Upper lobe of left lung (tissue), 6 donors: ENCODE measurements around the gene SNAI3. TPM values are rescaled to one million over a fixed set of nuclear protein-coding genes. Genes with fewer than 3 reads are reported as not detected.

Source experiments
- ATAC-seq, 2 donors: fragments of 200-7000 bp; cut with Tn5 transposase; one replicate each; pipeline ENCODE4 v1.9.1; 2022; ENCODE audit warnings: mild to moderate bottlenecking in 2 of 2, moderate library complexity in 2 of 2; ENCODE audit not compliant: low FRiP score in 2 of 2
- DNase-seq, 2 donors: peaks; one replicate each; pipeline ENCODE4 v3.0.0-alpha.2; 2019 to 2020
- H3K27ac ChIP-seq, 4 donors: fragments of 200-600 bp; sonication (generic); one replicate each; pipeline ENCODE4 v1.5.1; 2016 to 2019
- H3K27me3 ChIP-seq, 4 donors: fragments of 200-600 bp; sonication (generic); one replicate each; pipeline ENCODE4 v1.5.1; 2017 to 2019
- H3K36me3 ChIP-seq, 4 donors: fragments of 200-600 bp; sonication (generic); one replicate each; pipeline ENCODE4 v1.5.1; 2016 to 2019
- H3K4me1 ChIP-seq, 4 donors: fragments of 200-600 bp; sonication (generic); one replicate each; pipeline ENCODE4 v1.5.1; 2018 to 2019
- H3K4me3 ChIP-seq, 4 donors: fragments of 200-600 bp; sonication (generic); one replicate each; pipeline ENCODE4 v1.5.1; 2017 to 2019; ENCODE audit warnings: mild to moderate bottlenecking in 2 of 4, moderate library complexity in 1 of 4
- H3K9me3 ChIP-seq, 4 donors: fragments of 200-600 bp; sonication (generic); one replicate each; pipeline ENCODE4 v1.5.1; 2018 to 2019
- EP300 ChIP-seq, 4 donors: sonication (generic); formaldehyde crosslinking; IDR thresholded peaks; one replicate each; pipeline ENCODE4 v1.5.1; 2017; ENCODE audit warnings: antibody characterized with exemption in 4 of 4, control low read depth in 2 of 4
- POLR2A ChIP-seq, 4 donors: fragments of 450-650 bp; IDR thresholded peaks; one replicate each; pipeline ENCODE4 v1.5.1; 2016 to 2017; ENCODE audit warnings: antibody characterized with exemption in 4 of 4, mild to moderate bottlenecking in 2 of 4
- POLR2AphosphoS5 ChIP-seq, 2 donors: sonication (generic); formaldehyde crosslinking; IDR thresholded peaks; one replicate each; pipeline ENCODE4 v1.5.1; 2017; ENCODE audit warnings: antibody characterized with exemption in 2 of 2
- WGBS, 2 donors: methylation state at CpG; one replicate each; pipeline ENCODE4 v1.1.5; 2017 to 2018; 5-methylcytosine and 5-hydroxymethylcytosine counted together
- total RNA-seq, 6 donors: library from RNA; depleted of rRNA in 4 of 6; stranded (reverse); fragments of >200 nt in 4 of 6; gene quantifications; one replicate each; pipeline versions ENCODE4 v1.1.0 to v1.2.1, GENCODE V29; 2016 to 2021
- TF ChIP-seq, protein P1 (sequence below), 6 experiments: fragments of 450-650 bp in 4 of 6; fragments of 200-600 bp in 2 of 6; sonication (generic) in 2 of 6; IDR thresholded peaks; one replicate each; pipeline ENCODE4 v1.5.1; 2016 to 2019; ENCODE audit warnings: antibody characterized with exemption in 6 of 6
- donor health status: DM: no; HTN: no; CAD: no; lungs with moderate emphysema.
- donor health status: DM: no; HTN: yes; CAD: no; lungs with severe emphysema.

Gene SNAI3
- total RNA-seq, 6 donors from 2014 or later: 0.78 to 8.1 (median 7.0) TPM; not detected in 1

DNA sequence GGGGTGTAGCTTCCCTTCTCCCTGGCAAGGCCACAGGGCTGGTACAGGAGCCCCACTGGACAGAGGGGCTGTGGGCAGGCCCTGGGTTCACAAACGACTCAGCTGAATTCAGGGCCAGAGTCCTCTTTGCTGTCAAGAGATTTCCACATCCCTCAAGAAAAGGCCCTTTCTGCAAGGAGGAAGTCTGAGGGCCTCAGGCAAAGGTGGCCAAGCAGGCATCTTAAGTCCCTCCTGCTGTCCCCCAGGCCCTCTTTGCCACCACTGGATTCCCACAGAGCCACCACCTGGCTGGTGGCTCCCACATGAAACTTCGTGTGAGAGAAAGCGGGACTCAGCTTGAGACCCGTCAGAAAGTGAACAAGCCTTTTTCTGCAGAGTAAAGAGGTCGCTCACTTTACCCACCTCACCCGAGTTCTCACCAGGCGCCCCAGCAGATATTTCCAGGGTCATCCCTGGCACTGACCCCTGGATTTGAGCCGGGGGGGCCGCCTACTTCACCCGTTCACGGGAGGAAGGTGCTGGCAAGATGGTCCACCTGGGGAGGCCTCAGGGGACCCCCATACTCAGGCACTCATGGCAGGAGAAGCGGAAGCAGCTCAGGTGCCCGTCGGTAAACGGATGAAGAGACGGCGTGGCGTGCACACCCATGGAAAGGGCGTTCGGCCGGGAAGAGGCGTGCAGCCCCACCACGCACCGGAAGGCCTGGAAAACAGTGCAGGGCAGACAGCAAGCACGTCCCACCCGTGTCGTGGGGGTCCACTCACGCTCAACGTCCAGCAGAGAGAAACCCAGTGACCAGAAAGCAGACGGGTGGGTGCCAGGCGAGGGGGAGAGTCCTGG lies 16.3 kb upstream of the SNAI3 start:
- Histone ChIP-seq H3K27ac (peak overlapping the region; percentile 87 to 96 (median 92)), H3K4me1 (peaks cover 70 to 91% (median 72%) of the 10 kb centered on the region in 4 donors), H3K27me3 (no peaks in the 10 kb centered on the region), H3K4me3 (peak overlapping the region in 3 of 4 donors; percentile 23 to 98 (median 33)), H3K36me3 (peaks cover 8 to 29% (median 22%) of the 10 kb centered on the region in 4 donors), H3K9me3 (no peaks in the 10 kb centered on the region)
- ATAC-seq (no peak), DNase-seq (peak in 1 of 2 donors; percentile 43)
- no peak for TF ChIP-seq POLR2A (IDR thresholded peaks at IDR 0.05)
- TF ChIP-seq EP300 (IDR thresholded peaks at IDR 0.05): no peak
- no peak for TF ChIP-seq POLR2AphosphoS5 (IDR thresholded peaks at IDR 0.05)
- TF ChIP-seq, protein P1, sequence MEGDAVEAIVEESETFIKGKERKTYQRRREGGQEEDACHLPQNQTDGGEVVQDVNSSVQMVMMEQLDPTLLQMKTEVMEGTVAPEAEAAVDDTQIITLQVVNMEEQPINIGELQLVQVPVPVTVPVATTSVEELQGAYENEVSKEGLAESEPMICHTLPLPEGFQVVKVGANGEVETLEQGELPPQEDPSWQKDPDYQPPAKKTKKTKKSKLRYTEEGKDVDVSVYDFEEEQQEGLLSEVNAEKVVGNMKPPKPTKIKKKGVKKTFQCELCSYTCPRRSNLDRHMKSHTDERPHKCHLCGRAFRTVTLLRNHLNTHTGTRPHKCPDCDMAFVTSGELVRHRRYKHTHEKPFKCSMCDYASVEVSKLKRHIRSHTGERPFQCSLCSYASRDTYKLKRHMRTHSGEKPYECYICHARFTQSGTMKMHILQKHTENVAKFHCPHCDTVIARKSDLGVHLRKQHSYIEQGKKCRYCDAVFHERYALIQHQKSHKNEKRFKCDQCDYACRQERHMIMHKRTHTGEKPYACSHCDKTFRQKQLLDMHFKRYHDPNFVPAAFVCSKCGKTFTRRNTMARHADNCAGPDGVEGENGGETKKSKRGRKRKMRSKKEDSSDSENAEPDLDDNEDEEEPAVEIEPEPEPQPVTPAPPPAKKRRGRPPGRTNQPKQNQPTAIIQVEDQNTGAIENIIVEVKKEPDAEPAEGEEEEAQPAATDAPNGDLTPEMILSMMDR (IDR thresholded peaks at IDR 0.05): no peak
- WGBS, 2 donors: 77 to 84% methylated on average over 3 to 30 of the region's 31 CpGs

DNA sequence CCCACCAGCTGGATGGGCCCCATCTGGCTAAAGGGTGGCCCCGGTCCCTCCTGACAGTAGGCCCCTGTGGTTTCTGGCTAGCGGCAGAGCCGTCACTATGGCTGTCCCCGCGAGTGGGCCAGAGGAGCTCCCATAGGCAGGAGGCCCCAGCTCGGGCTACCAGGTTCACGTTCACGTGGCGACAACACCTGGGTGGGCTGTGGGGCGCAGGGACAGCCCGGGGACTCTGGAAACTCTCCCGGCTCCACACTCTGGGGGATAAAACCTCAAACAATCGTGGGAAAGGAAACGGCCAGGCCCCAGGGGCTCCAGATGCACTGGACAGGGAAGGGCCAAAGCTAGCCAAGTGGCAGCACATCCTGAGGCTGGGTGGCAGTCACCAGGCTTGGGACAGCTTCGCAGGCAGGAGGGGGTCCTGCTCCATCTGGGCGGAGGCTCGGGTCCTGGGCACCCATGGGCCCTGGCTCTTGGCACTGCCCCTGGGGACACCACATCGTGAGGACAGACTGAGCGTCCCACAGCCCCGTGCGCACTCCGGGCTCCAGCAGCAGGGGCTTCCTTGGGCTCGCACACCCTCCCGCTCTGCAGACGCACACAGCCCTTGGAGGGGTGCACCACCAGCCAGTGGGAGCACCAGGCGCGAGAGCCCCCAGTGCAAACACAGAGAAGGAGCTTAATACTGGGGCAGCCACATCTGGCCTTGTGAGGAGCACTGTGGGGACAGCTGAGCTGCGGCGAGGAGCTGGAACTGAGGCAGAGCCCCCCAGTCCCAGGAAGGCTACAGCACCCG lies 15.5 kb upstream of the SNAI3 start:
- ATAC-seq (no peak), DNase-seq (peak in 1 of 2 donors; percentile 75)
- Histone ChIP-seq H3K27me3 (no peaks in the 10 kb centered on the region), H3K4me3 (peak overlapping the region in 3 of 4 donors; percentile 17 to 98 (median 35)), H3K27ac (peak overlapping the region; percentile 87 to 96 (median 92)), H3K4me1 (peaks cover 61 to 90% (median 69%) of the 10 kb centered on the region in 4 donors), H3K9me3 (no peaks in the 10 kb centered on the region), H3K36me3 (peaks cover 12 to 37% (median 30%) of the 10 kb centered on the region in 4 donors)
- TF ChIP-seq POLR2AphosphoS5 (IDR thresholded peaks at IDR 0.05): no peak
- TF ChIP-seq POLR2A (IDR thresholded peaks at IDR 0.05): no peak
- TF ChIP-seq, protein P1 (IDR thresholded peaks at IDR 0.05): no peak
- no peak for TF ChIP-seq EP300 (IDR thresholded peaks at IDR 0.05)
- WGBS, 2 donors: 48 to 81% methylated on average over 14 to 20 of the region's 30 CpGs

DNA sequence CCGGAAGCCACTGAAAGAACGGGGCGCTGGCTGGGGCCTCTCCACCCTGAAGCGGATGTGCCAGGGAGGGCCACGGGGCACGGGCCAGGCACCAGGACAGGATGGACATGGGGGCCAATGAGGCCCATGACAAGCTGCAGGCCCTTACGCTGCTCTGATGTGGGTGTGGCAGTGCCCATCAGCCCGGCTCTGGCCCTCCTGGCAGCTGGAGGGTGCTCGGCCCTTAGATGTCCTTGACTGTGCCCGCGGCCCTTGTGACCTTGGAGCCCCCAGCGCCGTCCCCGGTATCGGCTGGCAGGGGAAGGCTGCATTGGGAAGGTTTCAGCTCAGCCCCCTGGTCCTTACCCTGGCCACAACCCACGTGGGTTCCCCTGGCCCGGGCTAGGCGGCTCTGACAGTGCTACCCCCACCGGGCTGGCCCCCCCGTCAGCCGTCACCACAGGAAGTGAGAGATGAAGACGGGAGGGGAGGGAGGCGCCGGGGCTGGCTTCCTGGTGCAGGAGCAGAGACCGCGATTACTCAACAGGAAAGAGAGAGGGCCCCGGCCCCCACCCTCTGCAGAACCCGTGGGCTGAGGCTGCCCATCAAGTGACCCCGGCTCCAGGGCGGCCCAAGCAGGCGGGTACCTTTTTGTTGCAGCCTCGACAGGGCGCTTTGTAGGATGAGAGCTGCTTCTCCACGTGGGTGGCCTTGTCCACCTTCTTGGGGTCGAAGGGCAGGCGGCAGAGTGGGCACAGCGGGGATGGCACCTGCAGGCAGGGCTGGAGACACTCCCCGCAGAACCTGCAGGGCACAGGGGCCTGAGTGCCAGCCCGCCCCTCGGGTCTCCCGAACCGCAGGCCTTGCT lies 14.6 kb upstream of the SNAI3 start:
- Histone ChIP-seq H3K4me1 (peaks cover 60 to 87% (median 67%) of the 10 kb centered on the region in 4 donors), H3K9me3 (no peaks in the 10 kb centered on the region), H3K27ac (peak overlapping the region; percentile 87 to 96 (median 92)), H3K36me3 (peaks cover 12 to 45% (median 37%) of the 10 kb centered on the region in 4 donors), H3K4me3 (peak overlapping the region in 3 of 4 donors; percentile 17 to 98 (median 35)), H3K27me3 (no peaks in the 10 kb centered on the region)
- 32 to 44% methylated on average over 24 to 32 of the region's 42 CpGs for WGBS, 2 donors
- TF ChIP-seq POLR2A (IDR thresholded peaks at IDR 0.05) (no peak), POLR2AphosphoS5 (IDR thresholded peaks at IDR 0.05) (peak; percentile 88 to 90), EP300 (IDR thresholded peaks at IDR 0.05) (peak in 1 of 4 donors; percentile 51)
- TF ChIP-seq, protein P1 (IDR thresholded peaks at IDR 0.05): no peak
- peak; percentile 94 to 97 for DNase-seq
- ATAC-seq: peak; percentile 82 to 86

DNA sequence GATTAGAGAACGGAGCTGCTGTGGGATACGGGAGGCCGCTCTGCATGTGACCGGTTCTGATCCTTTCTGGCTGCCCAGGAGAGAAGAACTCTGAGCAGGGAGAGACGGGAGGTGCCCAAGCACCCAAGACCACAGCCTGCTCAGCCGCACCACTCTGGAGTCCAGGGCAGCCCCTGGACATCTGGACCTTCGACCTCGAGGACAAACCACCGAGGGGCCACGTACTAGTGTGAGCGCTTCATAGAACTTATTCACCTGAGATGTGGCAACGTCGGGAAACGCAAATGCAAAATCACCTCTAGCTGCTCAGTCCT lies 14.0 kb upstream of the SNAI3 start:
- 38 to 66% methylated on average over 3 to 14 of the region's 14 CpGs for WGBS, 2 donors
- Histone ChIP-seq H3K4me1 (peaks cover 56 to 82% (median 65%) of the 10 kb centered on the region in 4 donors), H3K4me3 (peak overlapping the region in 3 of 4 donors; percentile 17 to 98 (median 35)), H3K27ac (peak overlapping the region; percentile 87 to 96 (median 92)), H3K9me3 (no peaks in the 10 kb centered on the region), H3K27me3 (no peaks in the 10 kb centered on the region), H3K36me3 (peaks cover 12 to 45% (median 37%) of the 10 kb centered on the region in 4 donors)
- ATAC-seq: no peak
- TF ChIP-seq POLR2AphosphoS5 (IDR thresholded peaks at IDR 0.05) (no peak), POLR2A (IDR thresholded peaks at IDR 0.05) (no peak), EP300 (IDR thresholded peaks at IDR 0.05) (no peak)
- TF ChIP-seq, protein P1 (IDR thresholded peaks at IDR 0.05): no peak
- DNase-seq: no peak
